ENCODE results near the gene VAMP4.
A peak's percentile ranks its signal among the peaks of the same experiment; 100 is the strongest.
"Not testable (repeated sequence)": the region's sequence is repeated elsewhere in the genome, so short reads cannot be mapped to it uniquely, and the experiment has no call there.

Gene VAMP4

GRCh38 chr1:171712341-171712740 is 29.5 kb downstream of the VAMP4 start:
- H3K4me3 ChIP-seq (ENCODE audit: low read depth, low read length), result no peak overlapping the region
- TF ChIP-seq CTCF (conservative IDR thresholded peaks at IDR 0.05; ENCODE audit: low read depth, low read length), result no peak
- DNase-seq (ENCODE audit: low read depth), result no peak

DNA sequence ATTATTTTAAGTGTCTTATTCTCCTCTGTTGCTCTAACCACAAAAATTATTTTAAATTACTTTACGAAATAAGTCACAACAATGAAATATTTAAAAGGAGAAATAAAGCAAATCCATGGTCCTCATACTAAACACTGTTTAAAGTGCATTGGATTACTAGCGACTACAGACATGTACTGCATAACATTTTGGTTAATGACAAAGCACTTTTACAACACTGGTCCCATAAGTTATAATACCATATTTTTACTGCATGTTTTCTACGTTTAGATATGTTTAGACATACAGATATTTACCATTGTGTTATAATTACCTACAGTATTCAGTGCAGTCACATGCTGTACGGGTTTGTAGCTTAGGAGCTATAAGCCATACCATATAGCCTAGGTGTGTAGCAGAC is 30.2 kb downstream of the VAMP4 start:
- no peak for DNase-seq (ENCODE audit: low read depth)
- no peak overlapping the region for H3K4me3 ChIP-seq (ENCODE audit: low read depth, low read length)
- TF ChIP-seq CTCF (conservative IDR thresholded peaks at IDR 0.05; ENCODE audit: low read depth, low read length), result no peak

GRCh38 chr1:171707583-171707982 is 34.3 kb downstream of the VAMP4 start:
- DNase-seq (ENCODE audit: low read depth), result no peak
- no peak for TF ChIP-seq CTCF (conservative IDR thresholded peaks at IDR 0.05; ENCODE audit: low read depth, low read length)

GRCh38 chr1:171702598-171702997 is 39.3 kb downstream of the VAMP4 start:
- no peak for TF ChIP-seq CTCF (conservative IDR thresholded peaks at IDR 0.05; ENCODE audit: low read depth, low read length)
- no peak for DNase-seq (ENCODE audit: low read depth)
- no peak overlapping the region for H3K4me3 ChIP-seq (ENCODE audit: low read depth, low read length)

More at GRCh38 chr1:171707583-171707982, 34.3 kb downstream of the VAMP4 start:
- H3K4me3 ChIP-seq (ENCODE audit: low read depth, low read length), result no peak overlapping the region

- no peak for TF ChIP-seq CTCF (conservative IDR thresholded peaks at IDR 0.05; ENCODE audit: low read depth, low read length)
- DNase-seq (ENCODE audit: low read depth), result peak; percentile 15
- H3K4me3 ChIP-seq (ENCODE audit: low read depth, low read length), result no peak overlapping the region
Observed at GRCh38 chr1:171699531-171699930, 42.3 kb downstream of the VAMP4 start.

DNA sequence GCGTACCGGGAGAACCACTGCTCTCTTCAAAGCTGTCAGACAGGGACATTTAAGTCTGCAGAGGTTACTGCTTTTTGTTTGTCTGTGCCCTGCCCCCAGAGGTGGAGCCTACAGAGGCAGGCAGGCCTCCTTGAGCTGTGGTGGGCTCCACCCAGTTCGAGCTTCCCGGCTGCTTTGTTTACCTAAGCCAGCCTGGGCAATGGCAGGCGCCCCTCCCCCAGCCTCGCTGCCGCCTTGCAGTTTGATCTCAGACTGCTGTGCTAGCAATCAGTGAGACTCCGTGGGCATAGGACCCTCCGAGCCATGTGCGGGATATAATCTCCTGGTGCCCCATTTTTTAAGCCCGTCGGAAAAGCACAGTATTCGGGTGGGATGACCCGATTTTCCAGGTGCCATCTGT is 46.1 kb downstream of the VAMP4 start:
- H3K4me3 ChIP-seq (ENCODE audit: low read depth, low read length); DNase-seq (ENCODE audit: low read depth): not testable (repeated sequence)

- DNase-seq (ENCODE audit: low read depth); H3K4me3 ChIP-seq (ENCODE audit: low read depth, low read length): not testable (repeated sequence)
Observed at GRCh38 chr1:171693541-171693940, 48.3 kb downstream of the VAMP4 start.

- no peak for DNase-seq (ENCODE audit: low read depth)
- TF ChIP-seq CTCF (conservative IDR thresholded peaks at IDR 0.05; ENCODE audit: low read depth, low read length), result no peak
- H3K4me3 ChIP-seq (ENCODE audit: low read depth, low read length), result no peak overlapping the region
Observed at GRCh38 chr1:171683870-171684269, 58.0 kb downstream of the VAMP4 start.
